HPDE6-E6E7 (cell line): ENCODE results near the gene CCDC73.
A peak's percentile ranks its signal among the peaks of the same experiment; 100 is the strongest.
"Not testable (repeated sequence)": the region's sequence is repeated elsewhere in the genome, so short reads cannot be mapped to it uniquely, and the experiment has no call there.

ENCODE experiments used
- DNase-seq: peaks from one replicate; pipeline ENCODE4 v3.0.0; 2011; ENCODE audit warnings: missing footprints; ENCODE audit errors: extremely low spot score

Gene CCDC73

GRCh38 chr11:32794439-32794838, at the start of gene CCDC73:
CCDC73 (minus strand) TSS chr11:32794662; CDS start chr11:32760243, 34,419 bp downstream.
- DNase-seq = no peak

DNA sequence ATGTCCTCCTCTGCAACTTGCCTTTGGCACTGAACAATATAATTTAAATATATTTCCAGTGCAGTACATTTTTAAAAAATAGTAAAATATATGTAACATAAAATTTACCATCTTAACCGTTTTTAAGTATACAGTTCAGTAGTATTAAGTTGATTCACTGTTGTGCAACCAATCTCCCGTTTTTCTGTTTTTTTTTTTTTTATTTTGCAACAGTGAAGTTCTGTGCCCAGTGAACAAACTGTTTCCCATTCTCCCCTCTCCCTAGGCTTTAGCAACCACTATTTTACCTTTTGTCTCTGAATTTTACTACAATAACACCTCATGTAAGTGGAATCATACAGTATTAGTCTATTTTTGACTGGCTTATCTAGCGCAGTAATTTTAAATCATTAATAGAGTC, 49.1 kb upstream of the CCDC73 start:
- DNase-seq = no peak

GRCh38 chr11:32840587-32840986, 46.1 kb upstream of the CCDC73 start:
- no peak for DNase-seq

GRCh38 chr11:32839308-32839707, 44.8 kb upstream of the CCDC73 start:
- DNase-seq = no peak

GRCh38 chr11:32838505-32839274, 44.2 kb upstream of the CCDC73 start:
- DNase-seq = peak; percentile 71

GRCh38 chr11:32836946-32837345, 42.5 kb upstream of the CCDC73 start:
- no peak for DNase-seq

- DNase-seq = no peak
These were observed 39.5 kb upstream of the CCDC73 start for GRCh38 chr11:32833921-32834320.

DNA sequence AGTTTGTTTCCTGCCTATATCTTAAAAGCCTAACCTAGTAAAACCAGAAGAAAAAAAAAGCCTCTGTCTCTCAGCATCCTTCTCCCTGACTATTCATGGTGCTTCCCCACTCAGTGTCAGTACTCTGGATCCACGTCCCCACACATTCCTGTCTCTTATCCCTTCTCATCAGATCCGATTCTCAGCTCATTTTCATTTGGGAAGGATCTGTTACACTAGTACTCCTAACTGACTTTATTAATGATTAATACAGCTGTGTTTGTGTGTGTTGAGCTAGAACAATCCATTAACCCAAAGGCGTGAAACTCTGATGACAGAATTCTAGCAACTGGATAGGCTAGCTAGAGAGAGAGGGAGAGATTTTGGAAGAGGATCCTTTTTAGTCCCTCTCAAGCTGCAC, 36.8 kb upstream of the CCDC73 start:
- DNase-seq = no peak

- DNase-seq = peak; percentile 40
These were observed 36.3 kb upstream of the CCDC73 start for GRCh38 chr11:32830796-32831195.

GRCh38 chr11:32830413-32830738, 35.9 kb upstream of the CCDC73 start:
- DNase-seq = peak; percentile 46

- peak; percentile 75 for DNase-seq
These were observed 35.4 kb upstream of the CCDC73 start, which contains the start of gene PRRG4 for GRCh38 chr11:32829680-32830412. PRRG4 (plus strand) TSS chr11:32829927; CDS start chr11:32830530, 603 bp downstream.

DNA sequence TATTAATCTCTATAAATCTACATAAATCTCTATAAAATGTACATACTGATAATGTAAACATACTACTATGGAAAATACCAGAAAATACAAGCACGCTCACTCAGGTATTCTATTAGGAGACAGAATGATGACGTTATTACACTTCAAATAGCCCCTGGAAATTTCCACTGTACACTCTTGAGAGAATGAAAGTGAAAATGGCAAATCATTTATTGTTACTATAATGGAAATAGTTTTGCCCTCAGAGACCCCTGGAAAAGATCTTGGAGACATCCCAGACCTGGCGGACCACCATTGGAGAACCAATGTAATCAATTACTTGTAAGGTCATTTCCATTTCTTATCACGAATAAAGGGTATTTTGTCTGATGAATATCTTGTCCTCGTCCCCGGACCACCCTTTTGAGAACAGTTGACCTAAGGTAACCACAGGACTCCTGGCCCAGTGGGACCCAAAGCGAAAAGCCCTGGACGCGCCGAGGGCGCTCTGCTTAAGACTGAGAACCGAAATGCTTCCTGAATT, 34.8 kb upstream of the CCDC73 start:
- DNase-seq = no peak

GRCh38 chr11:32827276-32827675, 32.8 kb upstream of the CCDC73 start:
- no peak for DNase-seq

DNA sequence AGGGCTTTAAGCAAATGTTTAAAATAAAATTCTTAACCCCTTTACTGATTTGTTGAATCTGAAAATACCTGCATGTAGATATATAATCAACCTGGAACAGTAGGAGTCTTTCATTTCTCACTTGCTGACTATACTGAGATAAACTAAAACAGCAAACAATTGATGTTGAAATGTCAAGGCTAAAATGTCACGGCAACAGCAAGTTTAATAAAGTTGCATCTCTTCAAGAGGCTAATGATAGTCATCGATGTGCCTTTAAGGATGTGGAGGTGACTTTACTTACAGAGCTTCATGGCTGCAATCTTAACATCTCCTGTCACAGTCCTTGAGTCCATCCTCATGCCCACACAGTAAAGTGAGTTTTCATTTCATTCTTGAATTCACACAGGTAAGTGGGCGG, 31.7 kb upstream of the CCDC73 start:
- DNase-seq = no peak

DNA sequence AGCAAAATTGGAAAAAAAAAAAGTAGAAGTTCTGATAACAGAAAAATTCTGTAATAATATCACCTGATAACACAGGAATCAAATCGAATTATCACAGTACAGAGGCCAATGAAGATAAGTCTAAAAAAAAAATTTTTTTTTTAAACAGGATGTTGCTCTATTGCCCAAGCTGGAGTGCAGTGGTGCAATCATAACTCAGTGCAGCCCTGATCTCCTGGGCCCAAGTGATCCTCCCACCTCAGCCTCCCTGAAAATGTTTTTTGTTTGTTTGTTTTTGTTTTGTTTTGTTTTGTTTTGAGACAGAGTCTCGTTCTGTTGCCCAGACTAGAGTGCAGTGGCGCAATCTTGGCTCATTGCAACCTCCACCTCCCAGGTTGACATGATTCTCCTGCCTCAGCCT, 29.2 kb upstream of the CCDC73 start:
- not testable (repeated sequence) for DNase-seq

- no peak for DNase-seq
These were observed 27.6 kb upstream of the CCDC73 start for GRCh38 chr11:32821917-32822560.

DNA sequence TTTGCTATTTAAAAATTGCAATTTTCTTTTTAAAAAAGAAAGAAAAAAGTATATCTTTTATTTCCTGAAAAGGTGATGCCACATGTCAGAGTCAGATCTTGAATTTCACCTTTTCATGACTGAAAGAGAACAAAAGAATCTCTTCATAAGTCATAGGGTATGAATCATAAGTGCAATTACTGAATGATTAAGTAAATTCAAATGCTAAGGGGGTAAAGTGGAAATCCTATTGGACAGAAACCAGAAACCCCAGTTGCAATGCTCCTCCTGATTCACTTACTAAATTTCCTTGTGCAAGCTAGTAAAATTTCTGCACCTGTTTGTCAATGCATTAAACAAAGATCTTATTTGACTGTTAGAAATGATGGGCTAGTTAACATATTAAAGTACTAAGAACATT, 27.1 kb upstream of the CCDC73 start:
- DNase-seq = peak; percentile 39

GRCh38 chr11:32820497-32820896, 26.0 kb upstream of the CCDC73 start:
- DNase-seq = no peak

DNA sequence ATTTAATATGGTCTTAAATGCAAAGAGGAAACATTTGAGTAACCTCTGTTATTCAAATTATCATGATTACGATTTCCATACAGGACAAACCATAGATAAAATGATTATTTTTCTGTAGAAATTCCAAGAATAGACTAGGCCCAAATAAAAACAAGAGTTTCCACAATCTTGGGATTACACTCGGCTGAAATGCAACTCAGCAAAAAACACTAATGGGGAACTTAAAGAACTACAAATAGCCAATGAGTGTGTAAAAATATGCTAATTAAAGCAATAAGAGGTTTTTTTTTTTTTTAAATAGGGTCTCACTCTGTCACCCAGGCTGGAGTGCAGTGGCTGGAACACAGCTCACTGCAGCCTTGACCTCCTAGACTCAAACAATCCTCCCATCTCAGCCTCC, 24.7 kb upstream of the CCDC73 start:
- no peak for DNase-seq

DNA sequence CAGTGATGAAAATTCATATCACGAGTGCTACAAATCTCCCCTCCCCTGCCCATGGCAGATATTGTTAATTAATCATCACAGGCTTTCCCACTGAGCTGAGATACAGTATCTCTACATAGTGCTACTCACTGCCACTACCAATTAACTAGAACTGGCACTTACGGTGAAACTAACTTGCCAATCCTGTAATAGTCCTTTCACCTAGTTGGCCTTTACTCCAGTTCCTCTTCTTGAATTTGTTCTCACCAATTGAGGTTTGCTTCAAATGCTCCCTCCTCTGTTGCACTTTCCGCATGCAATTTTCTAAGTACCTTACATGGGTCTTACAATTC, 23.4 kb upstream of the CCDC73 start:
- DNase-seq = no peak

DNA sequence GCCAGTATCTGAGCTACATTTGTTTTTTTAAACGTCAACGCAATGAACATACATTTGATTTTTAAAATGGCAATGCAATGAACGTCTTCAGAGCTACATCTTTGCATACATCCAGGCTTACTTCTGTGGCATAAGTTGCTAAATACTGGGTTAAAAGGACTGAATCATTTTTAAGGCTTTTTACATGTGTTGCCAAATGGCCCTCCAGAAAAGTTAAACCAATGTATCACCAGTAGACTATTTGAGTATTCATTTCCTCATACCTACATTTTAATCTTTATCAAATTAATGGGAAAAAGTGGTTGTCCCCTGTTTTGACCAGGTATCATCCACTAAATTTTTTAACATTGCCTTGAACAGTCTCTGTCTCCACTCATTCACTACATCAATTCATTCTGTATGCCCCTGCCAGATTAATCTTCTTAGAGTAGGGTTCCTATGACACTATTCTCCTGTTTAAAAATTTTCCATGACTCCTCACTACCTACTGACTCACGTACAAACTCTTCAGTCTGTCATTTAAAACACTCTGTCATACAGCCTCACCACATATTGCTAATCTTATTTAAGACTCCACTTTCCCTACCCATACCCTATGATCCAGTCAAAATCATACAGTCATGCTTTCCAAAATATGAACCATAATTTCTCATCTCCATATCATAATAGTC, 22.9 kb upstream of the CCDC73 start:
- DNase-seq = no peak

DNA sequence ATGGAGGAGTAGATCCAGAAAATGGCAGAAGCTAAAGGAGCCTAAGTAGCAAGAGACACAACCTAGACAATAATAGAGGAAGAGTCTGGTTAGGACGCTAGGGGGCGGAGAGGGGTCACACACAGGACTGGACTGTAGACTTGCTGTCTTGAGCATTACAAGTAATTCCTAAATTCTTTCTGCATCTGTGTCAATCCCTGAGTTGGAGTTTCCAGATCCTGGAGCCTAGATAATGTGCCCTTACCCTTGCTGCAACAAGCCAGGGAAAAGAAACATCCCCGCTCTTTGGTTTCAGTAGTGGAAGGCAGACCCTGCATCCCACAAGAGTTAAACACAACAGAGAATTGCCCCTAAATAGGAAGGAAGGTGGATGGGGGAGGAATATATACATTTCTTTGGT, 14.9 kb upstream of the CCDC73 start:
- DNase-seq = peak; percentile 63
